H9 (cell line): ENCODE data around the gene FOXA2. TPM values are rescaled to one million over a fixed set of nuclear protein-coding genes. Genes with fewer than 3 reads are reported as not detected.

ENCODE experiments used
- DNase-seq: peaks from one replicate; pipeline ENCODE4 v3.0.0-alpha.2; 2017
- H2AFZ ChIP-seq: one replicate; pipeline ENCODE4 v1.6.1; 2013; ENCODE audit warnings: mild to moderate bottlenecking, low read length, control low read depth, moderate library complexity
- H2AK5ac ChIP-seq: 2 replicates; pipeline ENCODE4 v1.6.1; 2013; ENCODE audit warnings: low read length, control low read depth, mixed read lengths; ENCODE audit not compliant: insufficient read length
- H2BK120ac ChIP-seq: one replicate; pipeline ENCODE4 v1.6.1; 2013; ENCODE audit warnings: low read depth, mild to moderate bottlenecking, low read length, control low read depth, inconsistent platforms; ENCODE audit not compliant: poor library complexity, severe bottlenecking
- H2BK12ac ChIP-seq: 2 replicates; pipeline ENCODE4 v1.6.1; 2013; ENCODE audit warnings: low read length, control low read depth, mixed read lengths, low read depth; ENCODE audit not compliant: insufficient read length
- H2BK15ac ChIP-seq: 2 replicates; pipeline ENCODE4 v1.6.1; 2013; ENCODE audit warnings: low read depth, low read length, control low read depth
- H2BK20ac ChIP-seq: one replicate; pipeline ENCODE4 v1.6.1; 2013; ENCODE audit warnings: low read depth, mild to moderate bottlenecking, low read length, control low read depth, inconsistent platforms; ENCODE audit not compliant: poor library complexity, severe bottlenecking
- H2BK5ac ChIP-seq: 2 replicates; pipeline ENCODE4 v1.6.1; 2013; ENCODE audit warnings: low read length, control low read depth, mixed read lengths; ENCODE audit not compliant: insufficient read length
- H3K14ac ChIP-seq: 2 replicates; pipeline ENCODE4 v1.6.1; 2013; ENCODE audit warnings: low read length, control low read depth; ENCODE audit not compliant: insufficient read depth
- H3K18ac ChIP-seq: 2 replicates; pipeline ENCODE4 v1.6.1; 2013; ENCODE audit warnings: low read depth, mild to moderate bottlenecking, mixed read lengths, low read length, control low read depth; ENCODE audit not compliant: insufficient read length
- H3K23ac ChIP-seq: 2 replicates; pipeline ENCODE4 v1.6.1; 2013; ENCODE audit warnings: low read length, control low read depth, mixed read lengths, low read depth; ENCODE audit not compliant: insufficient read length
- H3K23me2 ChIP-seq: 2 replicates; pipeline ENCODE4 v1.6.1; 2013; ENCODE audit warnings: low read depth, mild to moderate bottlenecking, mixed read lengths, low read length, control low read depth; ENCODE audit not compliant: insufficient read length, poor library complexity, severe bottlenecking
- H3K27ac ChIP-seq: 2 replicates; pipeline ENCODE4 v1.5.1; 2013; ENCODE audit warnings: low read length, control low read depth, mixed read lengths, low read depth; ENCODE audit not compliant: insufficient read length
- H3K27me3 ChIP-seq: 2 replicates; pipeline ENCODE4 v1.6.1; 2013; ENCODE audit warnings: low read length, control low read depth, inconsistent platforms; ENCODE audit not compliant: insufficient read depth
- H3K4ac ChIP-seq: 2 replicates; pipeline ENCODE4 v1.6.1; 2013; ENCODE audit warnings: low read depth, mild to moderate bottlenecking, control low read depth, inconsistent platforms, low read length, moderate library complexity
- H3K4me1 ChIP-seq: 2 replicates; pipeline ENCODE4 v1.6.1; 2013; ENCODE audit warnings: low read length, control low read depth, inconsistent platforms; ENCODE audit not compliant: insufficient read depth
- H3K4me2 ChIP-seq: 2 replicates; pipeline ENCODE4 v1.6.1; 2013; ENCODE audit warnings: low read length, control low read depth, mixed read lengths; ENCODE audit not compliant: insufficient read length, insufficient read depth
- H3K56ac ChIP-seq: 2 replicates; pipeline ENCODE4 v1.6.1; 2013; ENCODE audit warnings: low read depth, mild to moderate bottlenecking, mixed read lengths, low read length, control low read depth; ENCODE audit not compliant: insufficient read length
- H3K79me1 ChIP-seq: 2 replicates; pipeline ENCODE4 v1.6.1; 2013; ENCODE audit warnings: low read depth, mild to moderate bottlenecking, moderate library complexity, low read length, control low read depth, inconsistent platforms; ENCODE audit not compliant: insufficient read depth, poor library complexity, severe bottlenecking
- H3K79me2 ChIP-seq: 2 replicates; pipeline ENCODE4 v1.6.1; 2013; ENCODE audit warnings: low read length, control low read depth, inconsistent platforms; ENCODE audit not compliant: insufficient read depth
- H3K9ac ChIP-seq: 2 replicates; pipeline ENCODE4 v1.6.1; 2013; ENCODE audit warnings: low read length, control low read depth, mixed read lengths; ENCODE audit not compliant: insufficient read length; ENCODE audit errors: extremely low read depth
- H3K9me3 ChIP-seq: one replicate; pipeline ENCODE4 v1.6.1; 2013; ENCODE audit warnings: low read depth, low read length, inconsistent platforms; ENCODE audit not compliant: control insufficient read depth
- H3T11ph ChIP-seq: one replicate; pipeline ENCODE4 v1.6.1; 2013; ENCODE audit warnings: mild to moderate bottlenecking, low read length, control low read depth, inconsistent platforms
- H4K20me1 ChIP-seq: one replicate; pipeline ENCODE4 v1.6.1; 2013; ENCODE audit not compliant: control insufficient read depth, insufficient read length, insufficient read depth
- H4K5ac ChIP-seq: 2 replicates; pipeline ENCODE4 v1.6.1; 2013; ENCODE audit warnings: low read depth, mild to moderate bottlenecking, mixed read lengths, low read length, control low read depth; ENCODE audit not compliant: insufficient read length
- H4K8ac ChIP-seq: replicated peaks from 2 replicates; pipeline ENCODE4 v1.6.1; 2013; ENCODE audit warnings: low read length, control low read depth, mixed read lengths, low read depth; ENCODE audit not compliant: insufficient read length
- H4K91ac ChIP-seq: 2 replicates; pipeline ENCODE4 v1.6.1; 2013; ENCODE audit warnings: low read depth, mild to moderate bottlenecking, moderate library complexity, mixed read lengths, low read length, control low read depth; ENCODE audit not compliant: insufficient read length
- H3K27ac Mint-ChIP-seq, 3 experiments: 2 replicates in 2 of 3; 3 replicates in 1 of 3; pipeline ENCODE4 v1.8.0; 2020 to 2021; ENCODE audit warnings: mixed read lengths in 3 of 3, mild to moderate bottlenecking in 1 of 3, moderate library complexity in 1 of 3
- H3K27me3 Mint-ChIP-seq: 2 replicates; pipeline ENCODE4 v1.8.0; 2021; ENCODE audit warnings: low read depth, mild to moderate bottlenecking, moderate library complexity, mixed read lengths
- H3K36me3 Mint-ChIP-seq, 3 experiments: 2 replicates in 2 of 3; 3 replicates in 1 of 3; pipeline ENCODE4 v1.8.0; 2020 to 2021; ENCODE audit warnings: low read depth in 3 of 3, mixed read lengths in 3 of 3; ENCODE audit not compliant: insufficient read depth in 1 of 3
- H3K4me1 Mint-ChIP-seq, 2 experiments: 2 replicates each; pipeline ENCODE4 v1.8.0; 2020; ENCODE audit warnings: mixed read lengths in 2 of 2
- H3K4me3 Mint-ChIP-seq, 2 experiments: 2 replicates in 1 of 2; 3 replicates in 1 of 2; pipeline ENCODE4 v1.8.0; 2020 to 2021; ENCODE audit warnings: mild to moderate bottlenecking in 2 of 2, mixed read lengths in 2 of 2, moderate library complexity in 1 of 2
- H3K9me3 Mint-ChIP-seq, 2 experiments: 2 replicates in 1 of 2; 3 replicates in 1 of 2; pipeline ENCODE4 v1.8.0; 2020; ENCODE audit warnings: mild to moderate bottlenecking in 2 of 2, mixed read lengths in 2 of 2, moderate library complexity in 1 of 2
- WGBS: extraction: QIAGEN DNeasy Blood & Tissue Kit; methylation state at CpG from one replicate; pipeline ENCODE4 v1.1.7; 2013; ENCODE audit warnings: missing lambda C conversion rate, low lambda C conversion rate, mixed read lengths; ENCODE audit not compliant: insufficient read length; ENCODE audit errors: extremely low coverage; 5-methylcytosine and 5-hydroxymethylcytosine counted together
- total RNA-seq: library from RNA; stranded (reverse); gene quantifications from 2 replicates; pipeline ENCODE4 v1.2.1, GENCODE V29; 2021
- TF ChIP-seq, protein P1 (sequence below): fragments of 200-600 bp; sonication (generic); conservative IDR thresholded peaks from 3 replicates; pipeline ENCODE4 v1.8.0; 2021; ENCODE audit warnings: antibody characterized with exemption, mild to moderate bottlenecking

The FOXA2 gene
- total RNA-seq, 1 experiment from 2014 or later: not detected

DNA sequence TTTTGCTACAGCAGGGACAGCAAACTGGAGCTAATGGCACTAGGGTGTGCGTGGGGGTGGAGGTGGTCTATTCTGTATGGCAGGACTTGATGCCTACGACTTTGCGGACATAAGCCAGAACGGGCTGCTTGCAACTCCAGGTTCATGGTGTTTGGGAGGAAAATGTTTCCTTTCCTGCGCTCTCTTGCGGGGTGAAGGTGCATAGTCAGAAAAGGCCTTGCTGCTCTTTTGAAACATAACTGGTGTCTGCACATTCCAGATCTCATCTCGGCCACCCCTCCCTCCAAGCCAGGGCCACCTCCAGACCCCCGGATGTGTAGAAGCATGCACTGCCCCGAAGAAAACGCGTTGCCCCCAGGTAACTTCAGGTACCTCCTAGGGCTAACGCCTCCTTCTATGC lies 8.1 kb downstream of the FOXA2 start:
- H2BK120ac ChIP-seq: no peak overlapping the region
- no peak overlapping the region for H2BK5ac ChIP-seq
- no peak overlapping the region; the same call in 1 of the 2 replicates for H3K14ac ChIP-seq
- no peaks in the 10 kb centered on the region for H3K9me3 ChIP-seq
- H4K20me1 ChIP-seq: no peaks in the 10 kb centered on the region
- no peak overlapping the region for H2AK5ac ChIP-seq
- no peak overlapping the region for H3K27ac Mint-ChIP-seq
- H3K36me3 Mint-ChIP-seq: peaks cover 0 to 3% (median 1%) of the 10 kb centered on the region in 3 experiments; a peak in 1 of 7 replicates
- H3K4ac ChIP-seq: no peak overlapping the region
- TF ChIP-seq, protein P1, sequence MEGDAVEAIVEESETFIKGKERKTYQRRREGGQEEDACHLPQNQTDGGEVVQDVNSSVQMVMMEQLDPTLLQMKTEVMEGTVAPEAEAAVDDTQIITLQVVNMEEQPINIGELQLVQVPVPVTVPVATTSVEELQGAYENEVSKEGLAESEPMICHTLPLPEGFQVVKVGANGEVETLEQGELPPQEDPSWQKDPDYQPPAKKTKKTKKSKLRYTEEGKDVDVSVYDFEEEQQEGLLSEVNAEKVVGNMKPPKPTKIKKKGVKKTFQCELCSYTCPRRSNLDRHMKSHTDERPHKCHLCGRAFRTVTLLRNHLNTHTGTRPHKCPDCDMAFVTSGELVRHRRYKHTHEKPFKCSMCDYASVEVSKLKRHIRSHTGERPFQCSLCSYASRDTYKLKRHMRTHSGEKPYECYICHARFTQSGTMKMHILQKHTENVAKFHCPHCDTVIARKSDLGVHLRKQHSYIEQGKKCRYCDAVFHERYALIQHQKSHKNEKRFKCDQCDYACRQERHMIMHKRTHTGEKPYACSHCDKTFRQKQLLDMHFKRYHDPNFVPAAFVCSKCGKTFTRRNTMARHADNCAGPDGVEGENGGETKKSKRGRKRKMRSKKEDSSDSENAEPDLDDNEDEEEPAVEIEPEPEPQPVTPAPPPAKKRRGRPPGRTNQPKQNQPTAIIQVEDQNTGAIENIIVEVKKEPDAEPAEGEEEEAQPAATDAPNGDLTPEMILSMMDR: no peak; the same call in 2 of the 3 replicates
- no peak overlapping the region for H3K18ac ChIP-seq
- H3K79me1 ChIP-seq: no peaks in the 10 kb centered on the region
- H3K79me2 ChIP-seq: no peaks in the 10 kb centered on the region
- DNase-seq: no peak
- no CpG with 5 or more reads among the region's 12 CpGs for WGBS
- no peaks in the 10 kb centered on the region for H3K23me2 ChIP-seq
- no peak overlapping the region for H4K8ac ChIP-seq
- H2BK12ac ChIP-seq: no peak overlapping the region
- H3K9ac ChIP-seq: no peak overlapping the region
- H3K4me2 ChIP-seq: no peak overlapping the region
- H2AFZ ChIP-seq: no peak overlapping the region
- H4K91ac ChIP-seq: no peak overlapping the region
- H3K4me3 Mint-ChIP-seq: no peak overlapping the region; a peak in 1 of 5 replicates
- H3K4me1 Mint-ChIP-seq: peaks cover 32 to 63% of the 10 kb centered on the region in 2 experiments
- H2BK15ac ChIP-seq: no peak overlapping the region
- H3K27me3 Mint-ChIP-seq: peaks cover 100% of the 10 kb centered on the region
- peaks cover 2% of the 10 kb centered on the region for H3K4me1 ChIP-seq
- H3K27ac ChIP-seq: no peak overlapping the region
- peaks cover 0 to 26% of the 10 kb centered on the region in 2 experiments; a peak in 2 of 5 replicates for H3K9me3 Mint-ChIP-seq
- H4K5ac ChIP-seq: no peak overlapping the region
- H3K56ac ChIP-seq: no peak overlapping the region
- H2BK20ac ChIP-seq: no peak overlapping the region
- H3T11ph ChIP-seq: no peak overlapping the region
- H3K23ac ChIP-seq: no peak overlapping the region
- peaks cover 94% of the 10 kb centered on the region for H3K27me3 ChIP-seq
